BE2C (cell line): ENCODE measurements around the gene CPSF3.

Experiments
- DNase-seq: peaks from one replicate; pipeline ENCODE4 v3.0.0-alpha.2; 2020
- H3K27me3 ChIP-seq: fragments of 250-450 bp; sonication (Bioruptor Pico); 2 replicates; pipeline ENCODE4 v1.5.1; 2020; ENCODE audit warnings: mild to moderate bottlenecking
- H3K36me3 ChIP-seq: fragments of 250-450 bp; sonication (Bioruptor Pico); 2 replicates; pipeline ENCODE4 v1.5.1; 2020; ENCODE audit warnings: mild to moderate bottlenecking
- H3K4me1 ChIP-seq: fragments of 250-450 bp; sonication (Bioruptor Pico); 2 replicates; pipeline ENCODE4 v1.5.1; 2020
- H3K4me3 ChIP-seq: 2 replicates; pipeline ENCODE4 v1.5.1; 2011; ENCODE audit warnings: low read depth, low read length
- H3K9me3 ChIP-seq: fragments of 250-450 bp; sonication (Bioruptor Pico); 2 replicates; pipeline ENCODE4 v1.5.1; 2020
- CTCF ChIP-seq: IDR thresholded peaks from 2 replicates; pipeline ENCODE4 v1.5.1; 2012; ENCODE audit warnings: mild to moderate bottlenecking, low read depth, low read length

Gene CPSF3

GRCh38 chr2:9460441-9461017 is 37.1 kb downstream of the CPSF3 start:
- no peak for TF ChIP-seq CTCF
- Histone ChIP-seq H3K36me3 (peaks cover 27% of the 10 kb centered on the region), H3K4me1 (no peaks in the 10 kb centered on the region), H3K27me3 (no peaks in the 10 kb centered on the region), H3K4me3 (no peak overlapping the region), H3K9me3 (no peaks in the 10 kb centered on the region)
- no peak for DNase-seq

GRCh38 chr2:9461079-9461478 is 37.6 kb downstream of the CPSF3 start:
- no peak for DNase-seq
- H3K4me3 ChIP-seq: no peak overlapping the region
- no peak for TF ChIP-seq CTCF
- peaks cover 26% of the 10 kb centered on the region for H3K36me3 ChIP-seq
- no peaks in the 10 kb centered on the region for H3K9me3 ChIP-seq
- no peaks in the 10 kb centered on the region for H3K4me1 ChIP-seq
- no peaks in the 10 kb centered on the region for H3K27me3 ChIP-seq

- Histone ChIP-seq H3K4me3 (no peak overlapping the region), H3K4me1 (no peaks in the 10 kb centered on the region), H3K36me3 (peaks cover 23% of the 10 kb centered on the region), H3K9me3 (no peaks in the 10 kb centered on the region), H3K27me3 (no peaks in the 10 kb centered on the region)
- no peak for TF ChIP-seq CTCF
- peak; percentile 41 for DNase-seq
These were observed 38.9 kb downstream of the CPSF3 start for GRCh38 chr2:9462313-9462712.

- H3K9me3 ChIP-seq: no peaks in the 10 kb centered on the region
- H3K27me3 ChIP-seq: no peaks in the 10 kb centered on the region
- no peak for DNase-seq
- H3K36me3 ChIP-seq: peaks cover 22% of the 10 kb centered on the region
- H3K4me1 ChIP-seq: no peaks in the 10 kb centered on the region
- no peak for TF ChIP-seq CTCF
- no peak overlapping the region for H3K4me3 ChIP-seq
These were observed 39.6 kb downstream of the CPSF3 start for GRCh38 chr2:9462886-9463697.

GRCh38 chr2:9463698-9464034 is 40.2 kb downstream of the CPSF3 start:
- H3K4me3 ChIP-seq: no peak overlapping the region
- no peaks in the 10 kb centered on the region for H3K9me3 ChIP-seq
- H3K27me3 ChIP-seq: no peaks in the 10 kb centered on the region
- no peak for DNase-seq
- no peaks in the 10 kb centered on the region for H3K4me1 ChIP-seq
- TF ChIP-seq CTCF: no peak
- H3K36me3 ChIP-seq: peaks cover 21% of the 10 kb centered on the region

- Histone ChIP-seq H3K4me1 (no peaks in the 10 kb centered on the region), H3K9me3 (no peaks in the 10 kb centered on the region), H3K27me3 (no peaks in the 10 kb centered on the region), H3K36me3 (peaks cover 26% of the 10 kb centered on the region), H3K4me3 (no peak overlapping the region)
- no peak for DNase-seq
- no peak for TF ChIP-seq CTCF
These were observed 41.7 kb downstream of the CPSF3 start for GRCh38 chr2:9465170-9465569.
